ENCODE data around the gene FGFRL1.

Gene FGFRL1

DNA sequence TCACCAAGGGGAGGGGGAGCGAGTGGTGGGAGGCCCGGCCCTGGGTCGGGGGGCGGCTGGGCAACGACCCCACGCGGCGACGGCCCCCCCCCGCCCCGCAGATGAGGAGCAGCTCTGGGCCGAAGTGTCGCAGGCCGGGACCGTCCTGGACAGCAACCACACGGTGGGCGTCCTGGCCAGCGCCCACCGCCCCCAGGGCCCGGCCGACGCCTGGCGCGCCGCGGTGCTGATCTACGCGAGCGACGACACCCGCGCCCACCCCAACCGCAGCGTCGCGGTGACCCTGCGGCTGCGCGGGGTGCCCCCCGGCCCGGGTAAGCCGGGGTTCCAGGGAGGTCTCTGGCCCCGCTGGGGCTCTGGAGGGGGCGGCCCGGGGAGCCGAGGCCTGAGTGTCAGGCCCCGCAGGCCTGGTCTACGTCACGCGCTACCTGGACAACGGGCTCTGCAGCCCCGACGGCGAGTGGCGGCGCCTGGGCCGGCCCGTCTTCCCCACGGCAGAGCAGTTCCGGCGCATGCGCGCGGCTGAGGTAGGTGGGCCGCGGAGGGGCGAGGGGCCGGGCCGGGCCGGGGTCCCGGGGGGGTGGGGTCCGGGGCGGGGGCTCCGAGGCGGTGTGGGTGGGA, 8.7 kb upstream of the FGFRL1 start:
- no peak for TF ChIP-seq CTCF (IDR thresholded peaks at IDR 0.05; ENCODE audit: borderline replicate concordance, insufficient read depth, low read depth, low read length)
- H3K4me3 ChIP-seq (ENCODE audit: low read depth, low read length): no peak overlapping the region

DNA sequence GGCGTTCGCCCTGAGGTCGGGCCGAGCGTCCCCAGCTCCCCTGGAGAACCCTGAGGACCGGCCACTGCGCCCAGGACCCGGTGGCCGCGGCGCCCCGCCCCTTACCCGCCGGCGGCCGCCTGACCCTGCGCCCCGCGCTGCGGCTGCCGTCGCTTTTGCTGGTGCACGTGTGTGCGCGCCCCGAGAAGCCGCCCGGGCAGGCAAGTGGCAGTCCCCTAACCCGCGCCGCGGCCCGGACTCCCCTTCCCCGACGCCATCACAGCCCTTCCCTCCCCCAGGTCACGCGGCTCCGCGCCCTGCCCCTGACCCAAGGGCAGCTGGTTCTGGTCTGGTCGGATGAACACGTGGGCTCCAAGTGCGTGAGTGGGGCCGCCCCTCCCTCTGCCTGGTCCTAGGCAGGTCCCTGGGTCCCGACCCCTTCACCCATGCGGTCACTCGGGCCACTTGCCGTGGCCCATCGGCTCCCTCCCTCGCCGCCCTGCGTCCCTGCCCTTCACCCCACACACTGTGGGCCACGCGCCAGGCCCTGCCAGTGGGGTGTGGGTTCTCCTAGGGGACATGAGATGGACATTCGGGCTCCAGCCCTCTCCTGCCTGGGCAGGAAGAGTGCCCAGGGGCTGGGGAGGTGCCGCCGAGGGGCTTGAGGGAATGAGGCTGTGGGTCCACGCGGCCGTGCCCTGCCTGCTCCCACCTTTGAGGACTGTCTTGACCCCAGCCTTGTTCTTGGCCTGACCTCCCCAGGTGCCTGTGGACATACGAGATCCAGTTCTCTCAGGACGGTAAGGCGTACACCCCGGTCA, 8.0 kb upstream of the FGFRL1 start:
- no peak for TF ChIP-seq CTCF (IDR thresholded peaks at IDR 0.05; ENCODE audit: borderline replicate concordance, insufficient read depth, low read depth, low read length)
- no peak overlapping the region for H3K4me3 ChIP-seq (ENCODE audit: low read depth, low read length)

DNA sequence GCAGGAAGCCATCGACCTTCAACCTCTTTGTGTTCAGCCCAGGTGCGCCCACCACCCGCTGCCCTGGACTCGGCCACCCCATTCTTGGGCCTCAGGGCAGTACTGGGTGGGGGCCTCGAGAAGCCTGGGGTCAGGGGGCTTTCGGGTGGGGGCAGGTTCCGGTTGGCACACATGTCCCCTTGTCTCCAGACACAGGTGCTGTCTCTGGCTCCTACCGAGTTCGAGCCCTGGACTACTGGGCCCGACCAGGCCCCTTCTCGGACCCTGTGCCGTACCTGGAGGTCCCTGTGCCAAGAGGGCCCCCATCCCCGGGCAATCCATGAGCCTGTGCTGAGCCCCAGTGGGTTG, 7.4 kb upstream of the FGFRL1 start:
- no peak overlapping the region for H3K4me3 ChIP-seq (ENCODE audit: low read depth, low read length)
- TF ChIP-seq CTCF (IDR thresholded peaks at IDR 0.05; ENCODE audit: borderline replicate concordance, insufficient read depth, low read depth, low read length): no peak

DNA sequence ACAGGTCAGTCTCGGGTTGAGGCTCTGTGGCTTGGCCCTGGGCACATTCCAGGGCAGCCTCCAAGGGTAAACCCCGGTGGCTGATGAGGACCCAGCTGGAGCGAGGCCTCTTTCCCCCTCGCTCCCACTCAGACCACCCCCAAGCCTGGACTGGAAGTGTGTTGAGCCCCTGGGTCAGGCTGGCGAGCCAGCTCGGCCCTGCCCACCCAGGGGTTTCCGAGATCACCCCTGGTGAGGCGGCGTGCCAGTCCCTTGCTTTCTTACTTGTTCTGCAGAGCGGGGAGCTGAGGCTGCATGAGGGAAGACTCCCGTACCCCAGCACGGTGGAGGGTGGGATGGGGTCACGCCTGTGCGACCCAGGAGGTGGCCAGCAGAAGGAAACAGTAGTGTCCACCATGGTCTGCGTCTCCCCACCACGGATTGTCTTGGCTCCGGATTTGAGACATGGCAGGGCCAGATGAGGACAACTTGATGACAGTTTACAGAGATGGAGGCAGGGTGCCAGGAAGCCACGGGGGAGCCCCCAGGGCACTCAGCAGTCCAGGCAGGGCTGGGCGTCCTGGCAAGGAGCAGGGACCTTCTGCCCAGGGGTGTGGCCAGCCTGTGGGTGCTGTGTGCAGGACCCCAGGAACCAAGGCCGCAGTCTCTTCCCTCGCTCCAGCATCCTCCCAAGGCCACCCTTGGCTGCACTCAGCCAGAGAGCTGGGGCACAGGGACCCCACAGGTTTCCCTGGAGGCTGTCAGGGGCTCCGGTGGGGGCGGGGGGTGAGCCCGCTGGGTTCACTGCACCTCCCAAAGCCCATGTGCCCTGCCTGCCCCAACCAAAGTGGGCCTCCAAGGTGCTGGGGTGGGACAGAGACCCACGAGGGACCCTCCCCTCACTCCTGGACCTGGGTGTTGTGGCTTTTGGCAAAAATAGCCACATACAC, 6.6 kb upstream of the FGFRL1 start:
- TF ChIP-seq CTCF (IDR thresholded peaks at IDR 0.05; ENCODE audit: borderline replicate concordance, insufficient read depth, low read depth, low read length): no peak
- no peak overlapping the region for H3K4me3 ChIP-seq (ENCODE audit: low read depth, low read length)

- H3K4me3 ChIP-seq (ENCODE audit: low read depth, low read length): no peak overlapping the region
- TF ChIP-seq CTCF (IDR thresholded peaks at IDR 0.05; ENCODE audit: borderline replicate concordance, insufficient read depth, low read depth, low read length): no peak
Measured at GRCh38 chr4:1006856-1007255, 4.6 kb upstream of the FGFRL1 start.

DNA sequence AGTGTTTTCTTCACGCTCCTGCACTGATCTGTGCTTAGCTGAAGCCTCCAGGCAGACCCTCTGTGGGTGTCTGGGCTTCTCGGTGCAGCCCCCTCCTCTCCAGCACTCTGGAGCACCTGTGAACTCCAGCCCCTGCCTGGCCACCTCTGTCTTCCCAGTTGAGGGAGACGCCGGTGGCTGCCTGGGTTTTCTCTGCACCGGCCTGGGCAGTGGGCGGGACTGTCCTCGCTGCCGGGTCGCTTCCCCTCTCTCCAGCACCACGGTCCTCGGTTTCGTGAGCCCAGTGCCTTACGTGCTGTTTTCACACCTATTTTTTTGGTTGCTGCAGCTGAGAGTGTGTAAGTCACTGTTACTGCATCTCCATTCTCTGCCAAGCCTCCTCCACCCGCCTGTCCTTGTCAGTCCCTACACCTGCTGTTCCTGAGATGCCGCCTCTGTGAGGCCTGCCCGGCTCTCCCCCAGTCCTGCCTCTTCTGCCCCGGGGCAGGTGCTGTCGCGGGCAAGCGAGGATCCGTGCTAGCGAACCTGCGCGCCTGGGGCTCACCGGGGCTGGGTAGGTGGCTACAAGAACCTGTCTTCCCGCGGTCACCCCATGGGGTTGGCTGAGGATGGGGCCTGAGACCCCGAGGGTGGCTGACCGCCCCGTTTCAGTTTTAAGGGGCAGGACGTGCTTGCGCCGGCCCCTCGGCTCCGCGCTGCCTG, 2.4 kb upstream of the FGFRL1 start:
- TF ChIP-seq CTCF (IDR thresholded peaks at IDR 0.05; ENCODE audit: borderline replicate concordance, insufficient read depth, low read depth, low read length): no peak

More for the DNA sequence above, 2.4 kb upstream of the FGFRL1 start:
- H3K4me3 ChIP-seq (ENCODE audit: low read depth, low read length): peak overlapping the region; percentile 51

All from GM12875 (cell line).